CD4-positive, alpha-beta memory T cell (primary cell): ENCODE results near the gene TNIK. TPM values are rescaled to one million over a fixed set of nuclear protein-coding genes. Genes with fewer than 3 reads are reported as not detected.

ENCODE experiments used
- CTCF ChIA-PET: fragments of 350-600 bp; sonication (Branson Sonifier 250); formaldehyde crosslinking; loops from one replicate; lab custom pipeline; 2021; ENCODE audit warnings: inconsistent platforms; ENCODE audit not compliant: partially characterized antibody; lab: Charles Lee
- POLR2A ChIA-PET: fragments of 350-600 bp; sonication (Branson Sonifier 250); formaldehyde crosslinking; loops from one replicate; lab custom pipeline; 2021; ENCODE audit not compliant: partially characterized antibody; lab: Charles Lee
- DNase-seq, 5 donors: peaks; one replicate each; pipeline versions ENCODE4 v3.0.0 to v3.0.0-alpha.2; 2020 to 2022; ENCODE audit warnings: mixed read lengths in 1 of 5
- H3K27ac ChIP-seq: one replicate; pipeline ENCODE4 v1.7.0; 2013; ENCODE audit warnings: low read depth, low read length
- H3K27me3 ChIP-seq: 2 replicates; pipeline ENCODE4 v1.7.0; 2013; ENCODE audit warnings: mild to moderate bottlenecking, low read length, moderate library complexity; ENCODE audit not compliant: insufficient read depth
- H3K36me3 ChIP-seq: 2 replicates; pipeline ENCODE4 v1.7.0; 2013; ENCODE audit warnings: mild to moderate bottlenecking, low read length, moderate library complexity; ENCODE audit not compliant: insufficient read depth
- H3K4me1 ChIP-seq: 2 replicates; pipeline ENCODE4 v1.7.0; 2013; ENCODE audit warnings: mild to moderate bottlenecking, low read length, moderate library complexity; ENCODE audit not compliant: insufficient read depth
- H3K4me3 ChIP-seq, 2 donors: one replicate each; pipeline ENCODE4 v1.7.0; 2013; ENCODE audit warnings: low read length in 2 of 2, mild to moderate bottlenecking in 1 of 2
- H3K9me3 ChIP-seq, 2 donors: one replicate each; pipeline ENCODE4 v1.7.0; 2013; ENCODE audit warnings: low read length in 2 of 2, control low read depth in 1 of 2; ENCODE audit not compliant: control insufficient read depth in 1 of 2
- H3K27ac Mint-ChIP-seq, 7 donors: one replicate each; pipeline ENCODE4 v1.8.0; 2020 to 2021; ENCODE audit warnings: mixed read lengths in 7 of 7, mild to moderate bottlenecking in 6 of 7, inconsistent platforms in 3 of 7, moderate library complexity in 3 of 7
- H3K27me3 Mint-ChIP-seq, 2 donors: one replicate each; pipeline ENCODE4 v1.8.0; 2020 to 2021; ENCODE audit warnings: mixed read lengths in 2 of 2
- H3K36me3 Mint-ChIP-seq, 2 donors: one replicate each; pipeline ENCODE4 v1.8.0; 2020 to 2021; ENCODE audit warnings: mixed read lengths in 2 of 2, inconsistent platforms in 1 of 2, mild to moderate bottlenecking in 1 of 2
- H3K4me1 Mint-ChIP-seq, 4 donors: one replicate each; pipeline ENCODE4 v1.8.0; 2020 to 2021; ENCODE audit warnings: mixed read lengths in 4 of 4, mild to moderate bottlenecking in 1 of 4
- H3K4me3 Mint-ChIP-seq, 8 donors: one replicate each; pipeline ENCODE4 v1.8.0; 2020 to 2021; ENCODE audit warnings: mixed read lengths in 8 of 8, mild to moderate bottlenecking in 7 of 8, moderate library complexity in 6 of 8, inconsistent platforms in 3 of 8
- H3K9me3 Mint-ChIP-seq, 8 donors: one replicate each; pipeline ENCODE4 v1.8.0; 2020 to 2021; ENCODE audit warnings: mixed read lengths in 8 of 8, mild to moderate bottlenecking in 5 of 8, inconsistent platforms in 3 of 8, moderate library complexity in 1 of 8
- intact Hi-C: fragments of 100-400 bp; cut with micrococcal nuclease; formaldehyde crosslinking; loops from one replicate; pipeline ENCODE4 v1.15.1; 2023
- polyA plus RNA-seq, 2 donors: library from polyadenylated mRNA; unstranded; fragments of 300-500 nt; fragmentation: Illumina TruSeq; gene quantifications; one replicate each; pipeline ENCODE4 v1.2.3, GENCODE V29; 2021
- total RNA-seq, 2 experiments: library from RNA; stranded (reverse); gene quantifications; one replicate each; pipeline ENCODE4 v1.2.3, GENCODE V29; 2021

The TNIK gene
- total and polyA plus RNA-seq, 4 experiments from 2014 or later, result 14.6 to 93.5 (median 58.1) TPM

DNA sequence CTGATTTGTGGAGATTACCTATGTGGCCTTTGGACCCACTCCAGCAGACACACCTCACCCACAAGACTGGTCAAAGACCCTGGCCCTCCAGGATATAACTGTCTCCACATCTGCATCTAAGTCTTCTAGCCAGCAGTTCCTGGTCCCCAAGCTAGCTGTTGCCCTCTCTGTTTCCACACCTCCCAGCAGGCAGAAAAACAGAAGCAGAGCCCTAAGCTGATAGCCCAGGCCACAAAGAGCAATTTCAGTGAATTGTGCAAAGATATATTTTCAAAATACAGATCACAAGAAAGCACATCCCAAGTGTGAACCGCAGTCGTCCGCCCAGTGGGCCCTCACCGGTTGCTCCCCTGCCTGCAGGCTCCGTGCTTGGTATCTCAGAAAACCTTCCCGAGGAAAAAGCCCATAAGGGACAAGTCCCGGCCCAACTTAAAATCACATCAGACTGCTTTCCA lies 2.6 kb downstream of the TNIK start:
- Mint-ChIP-seq H3K4me1 (peaks cover 20 to 34% (median 29%) of the 10 kb centered on the region in 4 donors), H3K4me3 (peak overlapping the region; percentile 91 to 99 (median 96)), H3K36me3 (peaks cover 0 to 27% of the 10 kb centered on the region in 2 donors), H3K9me3 (no peaks in the 10 kb centered on the region), H3K27ac (peak overlapping the region; percentile 88 to 98 (median 96)), H3K27me3 (no peaks in the 10 kb centered on the region)
- ChIA-PET POLR2A (interaction anchor here (1.1 to 6.0 kb wide), 5 partner anchors 11 to 129 kb away, joined by 3 to 54 read pairs (median 10); no protein-coding TSS in a partner anchor), CTCF (interaction anchor here (1.3 kb wide), 1 partner anchor 271 kb away, joined by 3 read pairs; no protein-coding TSS in a partner anchor)
- peak in 2 of 5 donors; percentile 15 to 39 for DNase-seq
- peaks cover 65% of the 10 kb centered on the region for H3K4me1 ChIP-seq
- H3K4me3 ChIP-seq, result peak overlapping the region; percentile 92 to 93
- intact Hi-C loops, result loop anchor here (5.0 kb wide), 1 partner anchor 210 kb away; no protein-coding TSS in a partner anchor
- H3K27ac ChIP-seq, result peak overlapping the region; percentile 75
- no peaks in the 10 kb centered on the region for H3K36me3 ChIP-seq
- H3K27me3 ChIP-seq, result no peaks in the 10 kb centered on the region
- H3K9me3 ChIP-seq, result no peaks in the 10 kb centered on the region

DNA sequence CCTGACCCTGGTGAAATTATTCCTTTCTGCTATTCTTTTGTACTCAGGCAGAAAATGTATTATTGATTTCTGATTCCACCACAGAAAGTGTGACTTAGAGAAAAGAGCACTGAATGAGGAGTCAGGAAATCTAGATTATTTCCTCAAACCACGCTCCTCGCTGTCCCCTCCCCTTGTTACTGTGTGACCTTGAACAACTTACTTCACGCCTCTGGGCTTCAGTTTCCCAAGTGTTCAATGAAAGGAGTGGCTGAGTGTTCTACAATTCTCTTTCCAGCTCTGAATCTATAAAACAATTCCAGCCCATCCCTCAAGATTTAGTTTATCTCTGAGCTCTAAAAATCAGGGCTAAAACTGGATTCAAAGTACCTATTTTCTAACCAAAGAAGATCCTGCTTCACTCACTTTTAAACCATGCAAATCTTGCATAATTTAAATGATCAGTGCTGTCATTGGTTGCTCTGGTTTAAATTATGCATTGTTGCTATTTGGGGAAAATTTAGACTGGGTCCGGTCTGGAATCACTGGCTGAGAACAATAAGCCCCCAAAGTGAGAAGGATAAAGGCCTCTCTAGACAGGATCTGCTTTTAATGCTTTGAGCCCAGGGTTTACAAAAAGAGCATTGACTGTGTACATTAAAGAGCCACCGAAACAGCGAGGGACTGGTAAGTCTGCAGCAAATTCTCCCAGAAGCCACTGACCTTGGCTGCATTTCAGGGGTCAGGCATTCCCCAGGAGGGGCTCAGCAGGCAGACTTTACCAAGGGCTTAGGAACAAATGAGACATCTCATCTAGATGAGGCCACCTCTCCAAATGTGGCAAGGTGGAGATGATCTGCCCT lies 3.2 kb downstream of the TNIK start:
- H3K4me3 ChIP-seq, result peak overlapping the region; percentile 92 to 93
- Mint-ChIP-seq H3K27me3 (no peaks in the 10 kb centered on the region), H3K9me3 (no peaks in the 10 kb centered on the region), H3K27ac (peak overlapping the region; percentile 88 to 98 (median 96)), H3K4me1 (peaks cover 13 to 30% (median 23%) of the 10 kb centered on the region in 4 donors), H3K36me3 (peaks cover 0 to 27% of the 10 kb centered on the region in 2 donors), H3K4me3 (peak overlapping the region; percentile 91 to 99 (median 96))
- ChIA-PET CTCF (interaction anchor here (0.6 to 1.3 kb wide), 3 partner anchors 11 to 125 kb away, joined by 3 read pairs; no protein-coding TSS in a partner anchor), POLR2A (interaction anchor here (1.0 to 6.0 kb wide), 3 partner anchors 36 to 202 kb away, joined by 3 to 54 read pairs (median 3); no protein-coding TSS in a partner anchor)
- DNase-seq, result peak in 1 of 5 donors; percentile 51
- H3K4me1 ChIP-seq, result peaks cover 65% of the 10 kb centered on the region
- peaks cover 2% of the 10 kb centered on the region for H3K36me3 ChIP-seq
- intact Hi-C loops, result loop anchor here (5.0 kb wide), 1 partner anchor 210 kb away; no protein-coding TSS in a partner anchor
- no peaks in the 10 kb centered on the region for H3K9me3 ChIP-seq
- peak overlapping the region; percentile 75 for H3K27ac ChIP-seq
- no peaks in the 10 kb centered on the region for H3K27me3 ChIP-seq

DNA sequence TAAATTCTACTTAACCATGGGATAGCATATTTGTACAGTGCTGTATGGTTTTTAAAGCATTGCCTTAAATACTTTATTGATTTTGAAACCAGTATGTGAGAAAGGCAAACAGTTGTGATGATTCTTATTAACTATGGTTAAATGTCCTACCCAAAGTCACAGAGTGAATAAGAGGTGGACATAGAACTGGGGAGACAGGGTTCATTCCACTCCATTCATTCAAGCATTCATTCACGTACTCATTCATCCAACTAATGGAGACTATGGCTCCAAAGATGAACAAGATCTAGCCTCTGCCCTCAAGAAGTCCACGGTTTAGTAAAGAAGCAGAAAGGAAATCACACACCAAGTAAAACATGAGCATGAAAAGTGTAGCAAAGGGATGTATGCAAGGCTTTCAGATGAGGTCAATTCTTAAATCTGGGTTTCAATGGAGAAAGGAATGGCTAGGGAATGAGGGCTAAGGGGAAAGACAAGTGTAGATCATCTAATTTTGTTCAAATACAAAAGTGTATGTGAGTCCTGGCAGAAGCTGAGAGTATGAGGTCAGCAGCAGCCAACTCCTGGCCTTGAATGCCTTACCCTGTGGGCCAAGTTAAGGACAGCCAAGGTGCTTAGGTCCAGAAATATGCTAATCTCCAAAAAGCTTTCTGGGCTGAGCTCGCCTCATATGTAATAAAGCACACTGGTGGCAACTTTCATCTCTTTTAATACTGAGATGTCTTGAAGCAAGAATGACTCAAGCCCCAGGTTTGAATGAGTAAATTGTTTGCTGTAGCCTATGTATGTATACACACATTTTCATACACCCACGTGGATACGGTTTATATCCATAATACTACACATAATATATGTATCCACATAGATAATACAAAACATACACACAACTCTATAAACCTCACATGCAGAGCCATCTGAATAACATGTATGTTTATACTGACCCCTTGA lies 4.3 kb downstream of the TNIK start:
- Mint-ChIP-seq H3K9me3 (no peaks in the 10 kb centered on the region), H3K4me1 (peaks cover 2 to 31% (median 18%) of the 10 kb centered on the region in 4 donors), H3K27ac (peak overlapping the region; percentile 4 to 88 (median 37)), H3K27me3 (no peaks in the 10 kb centered on the region), H3K4me3 (peak overlapping the region; percentile 26 to 97 (median 92)), H3K36me3 (peaks cover 0 to 30% of the 10 kb centered on the region in 2 donors)
- DNase-seq, result no peak
- Histone ChIP-seq H3K4me3 (no peak overlapping the region), H3K9me3 (no peaks in the 10 kb centered on the region), H3K27ac (peak overlapping the region; percentile 9), H3K27me3 (no peaks in the 10 kb centered on the region), H3K36me3 (peaks cover 8% of the 10 kb centered on the region), H3K4me1 (peaks cover 68% of the 10 kb centered on the region)
- intact Hi-C loops, result loop anchor here (5.0 kb wide), 1 partner anchor 209 kb away; no protein-coding TSS in a partner anchor
- ChIA-PET POLR2A (interaction anchor here (1.0 kb wide), 1 partner anchor 201 kb away, joined by 3 read pairs; no protein-coding TSS in a partner anchor), CTCF (interaction anchor here (1.1 to 1.3 kb wide), 2 partner anchors 10 to 16 kb away, joined by 3 read pairs; no protein-coding TSS in a partner anchor)

DNA sequence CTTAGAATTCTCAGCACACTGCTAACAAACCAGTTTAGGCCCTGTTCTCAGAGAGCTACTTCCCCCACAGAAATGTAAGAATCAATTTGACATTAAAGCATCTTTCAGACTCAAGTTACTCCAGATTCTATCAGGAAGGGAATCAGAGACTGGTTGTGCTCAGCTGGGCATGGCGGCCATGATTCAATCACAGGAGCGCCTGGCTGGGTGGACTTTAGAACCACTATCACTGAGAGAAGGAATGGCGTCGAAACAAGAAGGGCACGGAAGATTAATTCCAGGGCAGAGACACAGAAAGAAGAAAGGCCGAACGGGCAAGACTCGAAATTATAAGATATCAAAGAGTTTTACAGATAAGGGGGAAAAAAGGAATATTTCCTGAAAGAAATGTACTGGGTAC lies 6.2 kb downstream of the TNIK start:
- Histone ChIP-seq H3K4me1 (peaks cover 72% of the 10 kb centered on the region), H3K4me3 (no peak overlapping the region), H3K27me3 (no peaks in the 10 kb centered on the region), H3K9me3 (no peaks in the 10 kb centered on the region), H3K36me3 (peaks cover 8% of the 10 kb centered on the region), H3K27ac (no peak overlapping the region)
- no peak overlapping the region for H3K27ac Mint-ChIP-seq
- H3K27me3 Mint-ChIP-seq, result no peaks in the 10 kb centered on the region
- ChIA-PET CTCF (interaction anchor here (0.9 to 1.4 kb wide), 3 partner anchors 13 to 126 kb away, joined by 3 to 5 read pairs (median 3); no protein-coding TSS in a partner anchor), POLR2A (no interaction called here)
- no peak overlapping the region for H3K4me3 Mint-ChIP-seq
- H3K4me1 Mint-ChIP-seq, result peaks cover 0 to 38% (median 18%) of the 10 kb centered on the region in 4 donors
- no peak for DNase-seq
- peaks cover 0 to 21% of the 10 kb centered on the region in 2 donors for H3K36me3 Mint-ChIP-seq
- intact Hi-C loops, result no loop called here
- H3K9me3 Mint-ChIP-seq, result no peaks in the 10 kb centered on the region

DNA sequence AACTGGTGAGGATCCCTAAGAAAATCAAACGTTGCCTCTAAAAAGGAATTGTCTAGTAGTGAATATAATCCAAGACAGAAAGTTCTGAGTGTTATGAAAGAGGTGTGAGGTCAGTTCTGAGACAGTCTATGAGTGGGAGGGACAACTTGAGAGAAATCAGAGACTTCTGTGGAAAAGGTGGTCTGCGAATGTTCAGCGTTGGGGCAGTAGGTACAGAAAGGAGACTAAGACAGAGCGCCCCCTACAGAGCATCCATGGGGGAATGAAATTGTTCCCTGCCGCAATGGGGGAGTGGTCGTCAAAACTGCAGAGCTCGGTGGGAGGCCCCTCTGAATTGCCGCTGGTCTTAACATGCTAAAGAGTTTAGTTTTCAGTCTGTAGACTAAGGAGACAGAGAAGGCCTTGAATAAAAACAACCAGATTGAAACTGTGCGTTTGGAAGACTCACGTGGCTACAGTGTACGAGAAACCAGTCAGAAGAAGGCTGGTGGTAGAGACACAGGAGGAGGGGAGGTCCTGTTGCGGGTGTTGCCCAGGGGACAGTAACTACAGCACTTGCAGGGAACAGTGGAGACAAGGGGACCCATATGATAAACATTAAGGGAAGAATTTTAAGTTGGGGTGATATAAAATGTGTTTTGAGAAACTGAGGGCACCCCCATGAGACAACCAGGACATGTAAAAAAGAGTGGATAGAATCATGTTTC lies 6.9 kb downstream of the TNIK start:
- Histone ChIP-seq H3K27me3 (no peaks in the 10 kb centered on the region), H3K36me3 (peaks cover 8% of the 10 kb centered on the region), H3K4me1 (peaks cover 75% of the 10 kb centered on the region), H3K27ac (no peak overlapping the region), H3K4me3 (no peak overlapping the region), H3K9me3 (no peaks in the 10 kb centered on the region)
- Mint-ChIP-seq H3K27ac (no peak overlapping the region), H3K27me3 (no peaks in the 10 kb centered on the region), H3K9me3 (no peaks in the 10 kb centered on the region), H3K36me3 (peaks cover 0 to 14% of the 10 kb centered on the region in 2 donors), H3K4me1 (peaks cover 7 to 42% (median 23%) of the 10 kb centered on the region in 4 donors), H3K4me3 (no peak overlapping the region)
- ChIA-PET CTCF (interaction anchor here (0.9 to 1.4 kb wide), 3 partner anchors 13 to 125 kb away, joined by 3 to 5 read pairs (median 3); no protein-coding TSS in a partner anchor), POLR2A (no interaction called here)
- intact Hi-C loops, result no loop called here
- DNase-seq, result no peak

DNA sequence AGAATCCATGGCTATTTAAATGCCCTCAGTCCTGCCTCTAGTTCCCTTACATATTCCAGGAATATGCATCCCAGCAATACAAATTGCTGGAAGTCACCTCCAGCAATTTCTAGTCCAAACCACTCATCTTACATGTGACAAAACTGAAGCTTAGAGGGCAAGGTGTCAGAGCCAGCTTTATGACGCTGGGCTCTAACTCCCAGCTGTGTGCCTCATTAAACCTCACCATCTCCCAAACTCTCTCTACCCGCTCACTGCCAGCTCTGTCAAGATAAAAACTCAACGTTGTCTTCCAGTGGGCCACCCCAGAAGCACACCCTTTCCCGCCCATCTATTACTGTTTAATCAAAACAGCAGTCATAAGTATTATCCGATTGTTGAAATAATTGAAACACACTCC lies 7.9 kb downstream of the TNIK start:
- H3K4me3 Mint-ChIP-seq, result no peak overlapping the region
- CTCF ChIA-PET, result interaction anchor here (1.2 to 1.3 kb wide), 2 partner anchors 9 to 12 kb away, joined by 4 read pairs; no protein-coding TSS in a partner anchor
- peaks cover 0 to 11% of the 10 kb centered on the region in 2 donors for H3K36me3 Mint-ChIP-seq
- Histone ChIP-seq H3K4me1 (peaks cover 80% of the 10 kb centered on the region), H3K9me3 (no peaks in the 10 kb centered on the region), H3K36me3 (peaks cover 8% of the 10 kb centered on the region), H3K4me3 (no peak overlapping the region), H3K27me3 (no peaks in the 10 kb centered on the region), H3K27ac (no peak overlapping the region)
- no peaks in the 10 kb centered on the region for H3K9me3 Mint-ChIP-seq
- H3K27me3 Mint-ChIP-seq, result no peaks in the 10 kb centered on the region
- no peak for DNase-seq
- peaks cover 15 to 45% (median 28%) of the 10 kb centered on the region in 4 donors for H3K4me1 Mint-ChIP-seq
- intact Hi-C loops, result no loop called here
- POLR2A ChIA-PET, result interaction anchor here (2.1 kb wide), 1 partner anchor 8 kb away, joined by 16 read pairs; the partner anchor contains the start of gene TNIK
- no peak overlapping the region for H3K27ac Mint-ChIP-seq
